ENCODE results near the gene GLI1. TPM values are rescaled to one million over a fixed set of nuclear protein-coding genes. Genes with fewer than 3 reads are reported as not detected.
"Not testable (repeated sequence)": the region's sequence is repeated elsewhere in the genome, so short reads cannot be mapped to it uniquely, and the experiment has no call there.

GLI1 gene
- 1.4 TPM for total RNA-seq
- long read RNA-seq: 0 reads

DNA sequence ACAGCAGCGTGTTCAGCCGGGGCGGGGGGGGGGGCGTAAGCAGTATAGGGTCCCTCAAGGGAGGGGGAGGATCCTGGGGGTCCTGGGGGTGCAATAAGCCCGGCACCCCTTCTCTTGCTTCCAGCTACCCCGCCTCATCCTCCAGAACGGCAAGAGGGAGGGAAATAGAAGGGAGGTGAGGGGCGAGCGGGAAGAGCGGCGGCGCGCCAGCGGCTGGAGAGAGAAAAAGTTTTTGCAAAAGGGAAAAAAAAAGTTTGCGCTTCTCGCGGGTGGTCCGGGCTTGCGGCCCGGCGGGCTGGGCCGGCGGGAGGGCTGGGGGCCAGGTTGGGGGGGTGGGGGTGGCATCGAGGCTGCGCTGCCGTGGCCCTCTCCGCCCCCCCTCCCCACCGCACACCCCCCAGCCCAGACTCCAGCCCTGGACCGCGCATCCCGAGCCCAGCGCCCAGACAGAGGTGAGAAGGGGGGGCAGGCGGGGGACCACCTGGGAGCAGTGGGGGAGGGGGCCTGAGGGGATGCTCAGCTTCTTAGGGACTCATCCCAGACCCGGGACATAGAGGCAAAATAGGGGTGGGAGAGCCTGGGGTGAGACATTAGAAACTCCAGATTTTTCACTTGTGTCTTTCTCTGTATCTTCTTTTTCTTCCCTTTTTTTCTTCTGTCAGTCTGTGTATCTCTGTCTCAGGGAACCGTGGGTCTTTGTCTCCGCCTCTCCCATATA is at the start of gene GLI1:
GLI1 (plus strand) TSS at position 36 of the 718 bp plus-strand sequence. CDS start 3,907 bp downstream, outside the sequence.
- intact Hi-C loops (cut with DNase I): loop anchor here (10.0 kb wide), 1 partner anchor 195 kb away; no protein-coding TSS in a partner anchor
- Histone ChIP-seq H3K36me3 (no peaks in the 10 kb centered on the region), H3K4me3 (peak within 1 kb of the TSS; percentile 79), H3K27me3 (peaks cover 6% of the 10 kb centered on the region), H3K4me1 (peaks cover 32% of the 10 kb centered on the region), H3K9me3 (no peaks in the 10 kb centered on the region), H3K27ac (peak within 1 kb of the TSS; percentile 84)
- DNase-seq (no peak), ATAC-seq (no peak)
- TF ChIP-seq CTCF (IDR thresholded peaks at IDR 0.05): no peak

DNA sequence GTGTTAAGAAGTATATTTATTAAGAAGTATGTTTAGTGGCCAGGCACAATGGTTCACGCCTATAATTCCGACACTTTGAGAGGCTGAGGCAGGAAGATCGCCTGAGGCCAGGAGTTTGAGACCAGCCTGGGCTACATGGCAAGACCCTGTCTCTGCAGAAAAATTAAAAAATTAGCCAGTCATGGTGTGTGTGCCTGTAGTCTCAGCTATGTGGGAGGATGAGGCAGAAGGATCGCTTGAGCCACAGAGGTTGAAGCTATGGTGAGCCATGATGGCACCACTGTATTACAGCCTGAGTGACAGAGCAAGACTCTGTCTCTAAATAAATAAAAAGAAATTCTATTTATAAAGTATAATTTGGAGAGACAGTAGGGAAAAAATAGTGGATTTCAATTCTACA is 49.1 kb upstream of the GLI1 start:
- TF ChIP-seq CTCF (IDR thresholded peaks at IDR 0.05): no peak
- Histone ChIP-seq H3K27me3 (no peaks in the 10 kb centered on the region), H3K4me1 (no peaks in the 10 kb centered on the region), H3K27ac (no peak overlapping the region), H3K9me3 (no peaks in the 10 kb centered on the region), H3K36me3 (no peaks in the 10 kb centered on the region), H3K4me3 (no peak overlapping the region)
- no peak for DNase-seq
- intact Hi-C loops (cut with DNase I): no loop called here
- ATAC-seq: peak; percentile 59

DNA sequence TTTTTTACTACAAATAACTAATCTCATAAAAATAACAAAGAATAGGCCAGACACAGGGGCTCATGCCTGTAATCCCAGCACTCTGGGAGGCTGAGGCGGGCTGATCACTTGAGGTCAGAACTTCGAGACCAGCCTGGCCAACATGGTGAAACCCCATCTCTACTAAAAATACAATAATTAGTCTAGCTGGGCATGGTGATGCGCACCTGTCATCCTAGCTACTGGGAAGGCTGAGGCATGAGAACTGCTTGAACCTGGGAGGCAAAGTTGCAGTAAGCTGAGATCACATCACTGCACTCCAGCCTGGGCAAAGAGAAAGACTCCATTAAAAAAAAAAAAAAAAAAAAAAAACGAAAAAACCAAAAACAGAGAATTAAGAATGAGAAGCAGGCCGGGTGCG is 45.4 kb upstream of the GLI1 start:
- H3K36me3 ChIP-seq; ATAC-seq; H3K27ac ChIP-seq; H3K4me3 ChIP-seq; H3K4me1 ChIP-seq; H3K27me3 ChIP-seq; DNase-seq; intact Hi-C loops (cut with DNase I); H3K9me3 ChIP-seq: not testable (repeated sequence)

DNA sequence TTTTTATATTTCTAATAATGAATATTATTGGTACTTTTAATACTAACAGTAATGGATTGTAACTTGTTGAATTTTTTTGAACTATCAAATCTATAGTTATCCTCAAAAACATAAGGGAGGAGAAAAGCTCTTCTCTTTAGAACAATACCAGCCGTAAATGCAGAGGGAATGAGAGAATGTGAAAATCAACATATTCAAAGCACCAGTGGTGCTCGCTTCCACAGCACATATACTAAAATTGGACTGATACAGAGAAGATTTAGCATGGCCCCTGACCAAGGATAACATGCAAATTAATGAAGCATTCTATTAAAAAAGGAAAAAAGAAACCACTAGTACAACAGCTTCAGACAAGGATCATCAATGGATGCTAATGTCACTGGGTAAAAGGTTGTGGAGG is 44.5 kb upstream of the GLI1 start:
- Histone ChIP-seq H3K4me3 (no peak overlapping the region), H3K9me3 (no peaks in the 10 kb centered on the region), H3K4me1 (no peaks in the 10 kb centered on the region), H3K27me3 (no peaks in the 10 kb centered on the region), H3K36me3 (no peaks in the 10 kb centered on the region), H3K27ac (no peak overlapping the region)
- ATAC-seq: no peak
- intact Hi-C loops (cut with DNase I): no loop called here
- TF ChIP-seq CTCF (IDR thresholded peaks at IDR 0.05): no peak
- DNase-seq: no peak

GRCh38 chr12:57416039-57416996 is 43.3 kb upstream of the GLI1 start:
- Histone ChIP-seq H3K27ac (no peak overlapping the region), H3K27me3 (no peaks in the 10 kb centered on the region), H3K9me3 (no peaks in the 10 kb centered on the region), H3K4me3 (no peak overlapping the region), H3K36me3 (peaks cover 4% of the 10 kb centered on the region), H3K4me1 (no peaks in the 10 kb centered on the region)
- TF ChIP-seq CTCF (IDR thresholded peaks at IDR 0.05): no peak
- ATAC-seq (no peak), DNase-seq (no peak)
- intact Hi-C loops (cut with DNase I): no loop called here

DNA sequence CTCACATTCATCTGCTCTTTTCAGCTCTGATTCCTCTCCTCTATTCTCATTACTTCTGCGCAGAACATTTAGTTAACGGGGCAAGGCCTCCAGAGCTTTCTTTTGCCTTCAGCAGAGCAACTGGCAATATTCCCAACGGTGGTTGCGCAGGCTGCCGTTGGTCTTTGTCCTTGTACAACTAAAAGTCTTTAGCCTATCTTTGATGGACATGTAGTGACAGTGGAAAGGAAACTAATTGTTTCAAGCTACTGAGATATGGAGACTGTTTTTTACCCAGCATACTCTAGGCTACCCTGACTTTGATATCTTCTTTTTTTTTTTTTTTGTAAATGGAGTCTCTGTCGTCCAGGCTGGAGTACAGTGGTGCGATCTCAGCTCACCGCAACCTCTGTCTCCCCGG is 41.3 kb upstream of the GLI1 start:
- no peak for TF ChIP-seq CTCF (IDR thresholded peaks at IDR 0.05)
- DNase-seq (no peak), ATAC-seq (no peak)

More for the DNA sequence above, 41.3 kb upstream of the GLI1 start:
- Histone ChIP-seq H3K27ac (no peak overlapping the region), H3K9me3 (no peaks in the 10 kb centered on the region), H3K36me3 (peaks cover 21% of the 10 kb centered on the region), H3K27me3 (no peaks in the 10 kb centered on the region), H3K4me1 (no peaks in the 10 kb centered on the region), H3K4me3 (no peak overlapping the region)
- intact Hi-C loops (cut with DNase I): no loop called here
